ENCODE results near the gene PARD3. TPM values are rescaled to one million over a fixed set of nuclear protein-coding genes. Genes with fewer than 3 reads are reported as not detected.

Gene PARD3
- total RNA-seq, 1 experiment from 2014 or later, result 24.3 TPM

DNA sequence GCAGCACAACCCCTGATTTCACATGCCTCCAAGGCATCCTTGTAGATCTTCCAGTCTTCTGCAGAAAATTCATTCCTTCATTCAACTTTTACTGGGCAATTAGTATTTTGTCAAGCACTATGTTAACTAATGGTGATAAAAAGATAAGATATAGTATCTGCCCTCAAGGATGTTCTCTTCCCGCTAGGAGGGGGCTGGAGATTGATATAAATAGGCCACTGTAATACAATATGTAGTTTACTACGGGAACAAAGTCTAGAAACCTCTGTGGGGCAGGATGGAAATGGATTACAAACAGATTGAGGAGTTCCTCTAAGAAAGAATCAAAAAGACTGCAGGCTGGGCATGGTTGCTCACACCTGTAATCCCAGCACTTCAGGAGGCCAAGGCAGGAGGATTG is 10.3 kb upstream of the PARD3 start:
- DNase-seq (ENCODE audit: low spot score), result no peak

DNA sequence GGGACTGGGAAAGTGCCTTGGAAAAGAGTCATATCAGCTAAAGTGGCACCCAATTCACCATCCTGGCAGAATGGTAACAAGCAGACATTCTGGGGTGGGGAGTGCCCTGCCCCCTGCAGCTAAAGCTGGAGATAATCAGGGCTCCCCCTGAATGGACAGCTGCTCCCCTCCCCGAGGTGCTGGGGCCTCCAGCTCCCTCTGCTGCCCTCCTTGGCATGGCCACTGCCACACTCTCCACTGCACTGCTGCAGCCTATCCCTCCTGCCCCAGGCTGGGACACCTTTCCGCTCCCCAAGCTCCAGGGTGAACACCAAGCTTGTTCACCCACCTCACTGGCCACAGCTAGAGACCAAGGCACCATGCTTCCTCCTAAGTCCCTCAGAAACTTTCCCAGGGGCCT is 9.8 kb upstream of the PARD3 start:
- peak; percentile 34 for DNase-seq (ENCODE audit: low spot score)

DNA sequence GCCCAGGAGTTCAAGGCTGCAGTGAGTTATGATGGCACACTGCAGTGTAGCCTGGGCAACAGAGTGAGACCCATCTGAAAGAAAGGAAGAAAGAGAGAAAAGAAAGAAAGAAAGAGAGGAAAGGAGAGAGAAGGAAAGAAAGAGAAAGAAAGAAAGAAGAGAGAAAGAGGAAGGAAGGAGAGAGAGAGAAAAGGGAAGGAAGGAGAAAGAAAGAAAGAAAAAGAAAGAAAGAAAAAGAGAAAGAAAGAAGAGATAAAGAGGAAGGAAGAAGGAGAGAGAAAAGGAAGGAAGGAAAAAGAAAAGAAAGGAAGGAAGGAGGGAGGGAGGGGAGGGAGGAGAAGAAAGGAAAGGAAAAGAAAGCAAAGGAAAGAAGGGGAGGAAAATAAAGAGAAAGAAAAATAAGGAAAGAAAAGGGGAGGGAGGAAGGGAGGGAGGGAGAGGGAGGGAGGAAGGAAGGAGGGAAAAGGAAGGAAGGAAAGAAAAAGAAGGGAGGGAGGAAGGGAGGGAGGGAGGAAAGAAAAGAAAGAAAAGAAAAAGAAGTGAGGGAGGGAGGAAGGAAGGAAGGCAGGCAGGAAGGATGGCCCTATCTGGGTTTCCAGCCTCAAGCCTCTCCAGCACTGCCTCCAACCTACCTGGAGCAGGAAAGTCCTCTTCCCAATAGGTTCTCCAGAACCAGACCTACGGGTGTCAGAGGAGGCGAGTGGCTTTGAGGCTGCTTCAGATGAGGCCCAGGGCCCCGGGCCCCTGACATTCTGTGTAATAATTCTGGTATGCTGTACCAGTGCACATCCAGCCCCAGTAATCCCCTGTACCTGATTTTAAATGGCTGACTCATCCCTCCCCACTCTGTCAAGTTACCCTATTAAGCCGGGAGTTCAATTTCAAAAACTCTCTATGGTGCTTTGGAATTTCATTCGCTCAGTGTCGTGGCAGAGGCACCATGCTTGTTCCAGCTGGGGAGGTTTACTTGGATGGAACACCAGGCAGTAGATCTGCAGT is 6.8 kb upstream of the PARD3 start:
- DNase-seq (ENCODE audit: low spot score), result no peak

DNA sequence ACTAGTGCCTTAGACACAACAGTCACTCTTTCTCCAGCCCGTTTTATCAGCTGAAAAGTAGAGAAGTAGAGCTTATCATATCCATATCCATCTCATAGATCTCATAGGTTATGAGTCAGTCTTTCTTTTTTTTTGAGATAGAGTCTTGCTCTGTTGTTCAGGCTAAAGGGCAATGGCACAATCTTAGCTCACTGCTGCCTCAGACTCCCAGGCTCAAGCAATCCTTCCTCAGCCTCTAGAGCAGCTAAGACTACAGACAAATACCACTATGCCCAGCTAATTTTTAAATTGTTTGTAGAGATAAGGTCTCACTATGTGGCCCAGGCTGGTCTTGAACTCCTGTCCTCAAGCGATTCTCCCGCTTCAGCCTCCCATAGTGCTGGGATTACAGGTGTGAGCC is 2.5 kb upstream of the PARD3 start:
- DNase-seq (ENCODE audit: low spot score), result no peak

DNA sequence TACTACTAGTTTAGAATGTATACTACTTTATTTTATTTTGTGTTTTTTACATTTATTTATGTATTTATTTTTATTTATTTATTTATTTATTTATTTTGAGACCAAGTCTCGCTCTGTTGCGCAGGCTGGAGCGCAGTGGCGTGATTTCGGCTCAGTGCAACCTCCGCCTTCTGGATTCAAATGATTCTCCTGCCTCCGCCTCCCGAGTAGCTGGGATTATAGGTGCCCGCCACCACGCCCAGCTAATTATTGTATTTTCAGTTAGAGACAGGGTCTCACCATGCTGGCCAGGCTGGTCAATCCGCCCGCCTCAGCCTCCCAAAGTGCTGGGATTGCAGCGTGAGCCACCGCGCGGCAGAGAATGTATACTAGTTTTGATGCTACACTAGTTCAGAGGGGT is 2.0 kb upstream of the PARD3 start:
- DNase-seq (ENCODE audit: low spot score), result no peak

DNA sequence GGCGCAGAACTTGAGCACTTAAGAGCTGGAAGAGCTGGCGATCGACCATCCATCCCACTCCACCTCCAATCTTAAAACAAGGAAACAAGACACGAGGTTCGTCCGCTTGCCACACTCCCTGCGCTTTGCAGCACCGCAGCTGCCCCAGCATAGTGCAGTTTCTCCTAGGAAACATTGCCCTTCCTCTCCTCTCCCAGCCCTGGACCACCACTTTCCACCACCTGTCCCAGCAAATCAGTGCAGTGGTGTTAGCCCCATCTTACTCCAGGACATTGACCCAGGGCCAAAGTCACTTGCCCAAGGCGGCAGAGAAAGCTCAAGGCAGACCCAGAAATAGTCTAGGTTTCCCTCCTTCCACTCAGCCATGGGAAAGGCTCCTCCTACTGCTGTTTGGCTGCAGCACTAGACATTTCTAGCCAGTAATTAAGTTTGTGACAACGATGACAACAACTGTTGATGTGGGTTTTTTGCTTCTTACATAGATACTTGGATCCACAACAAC is 1.5 kb upstream of the PARD3 start:
- DNase-seq (ENCODE audit: low spot score), result peak; percentile 63

DNA sequence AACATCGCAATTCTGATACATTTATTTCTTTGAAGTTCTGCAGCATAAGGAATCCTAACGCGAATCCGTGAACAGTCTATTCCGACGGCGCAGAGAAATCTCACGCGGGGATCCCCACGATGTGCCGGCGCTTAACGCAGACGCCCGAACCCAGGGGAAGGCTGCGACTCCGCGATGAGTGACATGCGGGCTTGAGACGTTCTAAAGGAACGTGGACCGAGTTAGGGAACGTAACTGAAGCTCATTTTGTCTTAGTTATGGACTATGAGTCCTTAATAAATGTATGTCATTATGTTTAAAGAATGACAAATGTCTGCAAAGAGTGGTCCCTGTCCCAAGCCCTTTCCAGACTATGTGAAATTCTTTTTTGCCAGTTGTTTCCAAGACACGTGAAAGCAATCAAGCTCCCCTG is 995 bp upstream of the PARD3 start:
- no peak for DNase-seq (ENCODE audit: low spot score)

DNA sequence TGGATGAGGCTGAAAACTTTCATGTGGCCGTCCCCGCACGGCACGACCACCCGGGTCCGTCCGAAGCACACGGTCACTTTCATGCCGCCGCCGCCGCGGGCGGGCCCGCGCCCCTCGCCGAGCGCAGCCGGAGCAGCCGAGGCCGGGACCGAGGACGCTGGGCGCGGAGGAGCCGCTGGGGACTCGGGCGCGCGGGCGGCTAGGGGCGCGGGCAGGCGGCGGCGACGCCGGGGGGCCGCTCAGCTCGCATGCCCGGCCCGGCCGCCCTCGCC is 247 bp downstream of the PARD3 start:
- DNase-seq (ENCODE audit: low spot score), result no peak

DNA sequence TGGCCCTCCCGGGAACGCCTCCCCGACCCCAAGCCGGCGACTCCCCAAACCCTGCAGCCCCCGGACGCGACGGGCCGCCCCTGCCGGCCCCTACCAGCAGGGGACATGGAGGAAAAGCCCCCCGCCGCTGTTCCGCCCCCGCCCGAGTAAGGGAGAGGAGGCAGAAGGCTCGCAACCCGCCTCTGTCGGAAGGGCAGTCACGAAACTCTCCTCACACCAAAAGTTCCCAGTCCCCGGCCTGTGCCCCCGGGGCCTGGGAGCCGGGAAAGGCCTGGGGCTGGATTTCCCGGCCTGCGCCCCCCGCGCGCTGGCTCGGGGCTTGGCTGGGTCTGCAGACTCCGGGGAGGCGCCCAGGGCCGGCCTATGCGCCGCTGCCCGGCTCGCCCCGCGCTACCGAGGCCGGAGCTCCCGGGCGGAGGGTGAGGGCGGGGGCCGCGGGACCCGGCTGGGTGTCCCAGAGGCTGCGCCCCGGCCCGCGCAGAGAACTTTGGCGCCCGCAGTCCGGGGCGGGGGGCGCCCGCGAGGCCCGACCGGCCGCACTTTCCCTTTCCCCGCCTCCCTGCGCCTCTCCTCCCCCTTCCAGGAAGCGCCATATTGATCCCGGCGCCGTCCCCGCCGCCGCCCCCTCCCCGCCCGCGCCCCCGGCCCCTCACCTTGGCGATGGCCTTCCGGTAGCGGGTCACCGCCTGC is 728 bp downstream of the PARD3 start:
- peak; percentile 16 for DNase-seq (ENCODE audit: low spot score)

DNA sequence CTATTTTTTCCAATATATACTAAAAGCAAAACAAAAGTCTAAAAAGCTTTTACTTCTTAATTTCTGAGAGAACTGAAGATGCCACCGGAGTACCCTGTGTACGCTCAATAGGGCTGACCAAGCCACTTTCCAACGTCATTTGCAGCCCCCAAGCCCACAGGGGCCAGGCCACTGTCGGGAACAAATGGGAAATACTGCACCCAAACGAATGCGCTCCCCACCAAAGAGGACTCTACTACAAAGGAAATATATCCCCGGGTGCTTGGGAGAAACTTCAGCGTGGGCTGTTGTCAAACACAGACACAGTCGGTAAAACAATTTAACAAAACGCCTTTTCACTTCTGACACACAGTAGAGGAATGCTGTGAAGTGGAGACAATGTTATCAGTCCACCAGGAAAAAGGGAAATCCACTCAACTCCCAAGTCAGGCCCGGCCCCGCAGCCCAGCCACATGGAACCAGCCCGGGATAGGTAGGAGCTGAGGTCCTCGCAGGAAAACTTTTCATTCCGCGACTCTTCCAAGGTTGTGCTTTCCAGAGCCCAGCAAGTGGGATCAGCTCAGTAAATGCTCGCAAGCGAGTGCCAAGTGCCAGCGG is 1.4 kb downstream of the PARD3 start:
- peak; percentile 47 for DNase-seq (ENCODE audit: low spot score)

DNA sequence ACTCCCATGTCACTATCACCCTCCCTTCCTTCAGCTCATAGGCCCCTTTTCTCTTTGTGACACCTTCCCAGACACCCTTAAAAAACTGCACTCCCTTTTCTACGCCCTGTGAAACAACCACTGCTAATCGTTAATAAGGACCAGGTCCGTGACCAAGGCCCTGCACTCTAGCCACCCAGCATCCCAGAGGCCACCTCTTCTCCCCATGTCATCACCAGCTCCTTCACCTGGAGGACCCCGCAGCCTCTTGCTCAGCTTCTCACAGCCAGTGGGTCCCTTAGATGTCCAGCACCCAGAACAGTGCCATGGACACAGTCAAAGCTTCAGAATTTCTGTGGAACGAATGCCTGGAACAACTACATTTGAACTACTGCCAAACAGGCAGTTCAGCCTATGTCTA is 2.3 kb downstream of the PARD3 start:
- no peak for DNase-seq (ENCODE audit: low spot score)

DNA sequence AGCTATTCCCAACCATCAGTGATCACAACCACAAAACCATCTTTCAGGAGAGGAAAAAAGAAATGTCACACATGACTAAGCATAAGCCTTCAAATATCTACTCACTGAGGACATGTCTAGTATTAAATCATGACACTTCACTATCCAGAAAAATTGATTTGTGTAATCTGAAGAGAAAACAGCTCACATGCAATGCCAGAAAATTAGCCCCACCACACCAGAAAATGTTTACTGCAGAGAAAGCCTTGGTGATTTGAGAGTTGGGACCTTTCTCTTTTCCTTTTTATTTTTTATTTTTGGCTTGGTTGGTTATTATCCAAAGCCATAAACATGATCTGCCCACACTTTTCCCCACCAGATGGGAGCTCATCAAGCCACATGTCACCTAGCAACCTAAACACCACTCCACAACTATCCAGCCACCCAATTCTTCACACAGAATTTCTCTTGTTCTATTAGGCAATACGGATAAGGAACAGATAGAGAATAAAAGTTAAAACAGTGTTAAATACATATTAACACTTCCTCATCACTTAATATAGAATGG is 3.1 kb downstream of the PARD3 start:
- no peak for DNase-seq (ENCODE audit: low spot score)

DNA sequence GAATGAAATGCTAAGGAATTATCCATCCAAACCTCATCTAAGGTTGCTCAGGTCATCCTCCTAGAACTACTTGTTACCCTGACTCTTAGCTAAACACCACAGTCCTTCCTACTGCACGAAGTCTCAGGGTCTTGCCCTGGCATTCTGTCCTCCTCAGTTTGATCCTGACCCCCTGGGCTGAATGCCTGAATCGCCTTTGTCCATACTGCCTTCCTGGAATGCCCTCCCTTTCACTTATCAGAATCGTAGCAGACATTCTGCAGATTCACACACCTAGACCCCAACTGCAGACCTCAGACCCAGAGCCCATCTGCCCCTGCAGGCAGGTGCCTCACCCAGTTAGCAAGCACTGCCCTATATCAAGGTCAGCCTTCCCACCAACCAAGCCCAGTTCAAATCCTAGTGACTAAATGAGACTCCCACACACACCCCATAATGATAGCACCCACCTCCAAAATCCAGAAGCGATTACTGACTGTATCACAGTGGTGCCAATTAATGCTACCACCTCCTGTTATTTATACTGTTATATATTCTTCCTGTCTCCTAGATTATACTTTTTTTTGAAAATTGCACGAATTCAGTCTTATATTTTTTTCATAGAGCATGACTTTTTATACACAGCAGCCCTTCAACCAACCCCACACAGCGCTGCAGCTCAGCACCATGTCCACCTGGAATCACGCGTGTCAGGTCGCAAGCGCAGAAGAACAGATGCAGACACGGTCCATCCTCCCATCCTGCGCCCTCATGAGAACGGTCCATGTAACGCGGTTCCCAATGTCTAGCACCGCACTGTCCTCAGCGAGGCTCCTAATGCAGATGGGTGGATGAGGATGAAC is 3.7 kb downstream of the PARD3 start:
- no peak for DNase-seq (ENCODE audit: low spot score)

DNA sequence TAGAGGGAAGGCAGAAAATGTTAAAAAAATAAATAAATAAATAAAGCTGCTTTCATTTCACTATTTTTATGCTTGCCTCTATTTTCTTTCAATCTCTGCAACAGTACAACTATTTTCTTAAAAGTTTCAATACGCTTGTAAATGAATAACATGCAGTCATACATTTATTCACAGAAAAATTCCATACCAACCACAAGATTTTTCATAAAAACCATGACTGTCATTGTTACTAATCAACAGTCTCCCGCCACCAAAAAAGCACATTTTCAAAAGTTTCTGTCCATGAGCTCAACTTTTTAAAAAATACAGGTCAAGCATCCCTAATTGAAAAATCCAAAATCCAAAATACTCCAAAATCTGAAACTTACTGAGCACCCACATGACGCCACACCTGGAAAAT is 5.3 kb downstream of the PARD3 start:
- DNase-seq (ENCODE audit: low spot score), result no peak

DNA sequence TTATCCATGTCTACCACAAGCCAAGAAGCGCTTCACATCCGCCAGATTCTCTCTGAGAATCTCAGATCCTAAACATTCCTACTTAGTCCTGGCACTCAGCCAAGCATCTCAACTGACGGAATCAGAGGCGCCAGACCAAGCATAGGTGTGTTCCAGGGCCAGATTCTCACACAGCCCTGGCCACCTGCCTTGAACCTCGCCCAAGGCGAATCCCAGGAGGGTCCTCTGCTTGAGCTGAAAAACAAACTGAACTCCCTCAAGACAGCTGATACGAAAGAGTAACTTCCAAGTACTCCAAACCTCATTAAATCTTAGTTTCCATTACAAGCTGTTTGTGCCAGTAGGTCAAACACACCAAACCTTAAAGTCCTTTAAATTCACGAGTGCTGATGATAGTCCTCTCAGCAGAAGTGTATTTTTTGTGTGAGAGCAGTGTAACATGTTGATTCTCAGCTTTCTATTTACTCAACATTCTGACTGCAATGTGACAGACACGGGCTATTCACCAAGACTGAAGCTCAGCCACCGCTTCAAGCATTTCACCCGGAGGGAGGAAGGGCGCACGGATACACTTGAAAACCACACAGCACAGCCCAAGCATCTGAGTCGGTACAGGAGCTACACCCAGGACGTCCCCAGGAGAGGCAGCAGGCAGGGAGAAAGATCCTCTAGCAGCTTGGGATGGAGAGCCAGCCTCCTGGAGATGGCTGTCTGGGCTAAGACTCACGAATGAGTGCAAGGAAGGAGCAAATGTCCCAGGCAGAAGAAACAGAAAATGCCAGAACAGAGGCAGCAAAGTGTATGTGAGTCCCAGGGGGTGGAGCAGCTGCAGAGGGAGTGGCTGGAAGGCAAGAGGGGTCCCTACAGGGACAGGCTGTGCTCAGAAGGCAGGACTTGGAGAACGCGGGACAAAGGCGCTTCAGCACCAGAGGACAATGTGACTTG is 6.0 kb downstream of the PARD3 start:
- no peak for DNase-seq (ENCODE audit: low spot score)

DNA sequence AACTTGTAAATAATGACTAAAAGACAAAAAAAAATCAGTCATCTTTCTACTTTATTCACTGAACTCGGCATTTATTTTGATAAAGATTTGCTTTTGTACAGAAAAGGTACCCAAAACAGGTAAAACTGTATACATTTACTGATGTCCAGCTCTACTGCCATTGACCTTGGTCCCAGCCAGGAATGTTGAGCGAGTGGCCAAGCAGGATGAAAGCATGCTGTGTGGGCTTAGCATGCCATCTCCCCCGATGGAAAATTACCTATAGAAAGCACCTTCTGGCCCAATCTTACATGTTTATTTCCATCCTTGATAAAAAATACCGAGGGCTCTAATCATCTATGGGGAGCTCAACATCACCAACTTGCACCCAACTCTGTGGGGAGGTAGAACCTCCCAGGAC is 6.8 kb downstream of the PARD3 start:
- DNase-seq (ENCODE audit: low spot score), result no peak

DNA sequence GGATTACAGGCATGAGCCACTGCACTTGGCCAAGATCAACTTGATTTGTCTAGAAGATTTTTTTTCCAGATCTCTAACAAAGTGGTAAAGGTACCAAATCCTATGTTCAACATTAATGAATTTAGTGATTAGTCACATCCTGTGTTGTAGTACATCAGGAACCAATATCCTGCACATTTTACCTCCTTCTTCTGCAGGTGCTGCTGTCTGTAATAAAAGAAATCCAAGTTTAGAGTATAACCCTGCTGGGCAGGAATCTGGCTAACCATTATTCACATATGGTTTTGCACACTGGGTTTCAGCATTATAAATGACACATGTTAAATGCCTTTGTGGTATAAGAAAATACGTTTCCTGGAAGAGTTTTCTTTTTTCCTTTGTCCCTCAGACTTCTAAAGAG is 10.8 kb downstream of the PARD3 start:
- DNase-seq (ENCODE audit: low spot score), result no peak

DNA sequence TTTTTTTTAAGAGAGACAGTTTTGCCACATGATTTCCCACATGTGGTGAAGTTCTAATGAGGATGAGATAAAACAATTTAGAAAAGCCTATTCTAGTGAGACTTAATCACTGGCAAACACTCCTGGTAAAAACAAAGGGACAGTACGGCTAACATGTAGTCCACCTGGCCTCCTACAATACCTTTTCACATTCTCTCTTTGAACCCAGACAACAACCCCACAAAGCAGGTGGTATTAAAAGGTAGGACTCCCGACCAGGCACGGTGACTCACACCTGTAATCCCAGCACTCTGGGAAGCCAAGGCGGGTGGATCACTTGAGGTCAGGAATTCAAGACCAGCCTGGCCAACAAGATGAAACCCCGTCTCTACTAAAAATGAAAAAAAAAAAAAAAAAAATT is 12.4 kb downstream of the PARD3 start:
- DNase-seq (ENCODE audit: low spot score), result no peak

DNA sequence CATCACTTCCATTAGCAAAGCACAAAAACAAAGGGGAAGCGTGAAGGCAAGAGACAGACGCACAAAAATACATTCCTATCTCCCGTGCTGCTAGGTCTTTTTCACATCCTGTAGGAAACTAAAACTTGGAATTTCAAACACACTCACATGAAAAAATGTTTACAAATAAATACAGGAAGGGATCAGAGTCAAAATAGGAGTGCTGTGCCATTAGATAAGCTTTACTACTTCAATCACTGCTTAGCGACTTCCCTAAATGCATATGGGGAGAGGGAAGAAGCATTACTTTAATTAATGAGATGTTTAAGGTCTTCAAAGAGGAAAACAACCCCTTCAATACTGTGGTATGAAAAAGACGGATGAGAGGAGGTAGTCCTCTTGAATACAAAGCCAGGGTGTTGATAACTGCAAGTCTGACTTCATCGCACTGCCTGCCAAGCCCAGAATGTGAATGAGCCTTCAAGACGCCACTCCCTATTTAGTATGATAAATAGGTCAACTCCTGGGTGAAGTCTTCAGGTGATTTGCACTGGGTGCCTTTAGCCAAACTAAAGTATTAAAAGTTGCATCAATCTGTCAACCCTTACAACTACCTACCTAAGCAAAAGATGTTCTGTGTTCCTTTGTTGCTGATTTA is 13.9 kb downstream of the PARD3 start:
- DNase-seq (ENCODE audit: low spot score), result no peak

DNA sequence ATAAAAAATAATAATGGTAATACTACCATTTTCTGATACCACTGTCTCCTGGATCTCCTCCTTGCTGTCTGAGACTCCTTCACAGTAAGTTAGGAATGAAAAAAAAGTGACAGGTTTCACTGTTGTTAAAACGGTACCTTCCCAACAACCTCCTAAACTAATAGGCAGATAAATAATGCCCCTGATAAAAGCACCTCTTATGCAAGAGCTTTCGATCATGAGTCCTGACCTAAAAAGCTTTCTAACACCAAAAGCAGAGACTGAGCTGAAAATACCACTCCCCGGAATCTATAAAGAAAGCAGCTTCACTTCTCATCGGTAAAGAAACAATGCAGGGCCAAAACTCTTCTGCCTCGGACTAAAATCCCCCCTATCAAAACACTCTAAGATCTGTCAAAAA is 14.5 kb downstream of the PARD3 start:
- DNase-seq (ENCODE audit: low spot score), result no peak

Data from HT-29 (cell line).